Measurements from ENCODE around the gene PPIF.

- TF ChIP-seq GATA3 (IDR thresholded peaks at IDR 0.05; ENCODE audit: low read depth, low read length), result no peak
- no peak for TF ChIP-seq GATA2 (IDR thresholded peaks at IDR 0.05; ENCODE audit: low read depth, low read length)
These were observed 23.7 kb upstream of the PPIF start for GRCh38 chr10:79323602-79324001.
